Measurements from ENCODE around the gene PTPA. TPM values are rescaled to one million over a fixed set of nuclear protein-coding genes. Genes with fewer than 3 reads are reported as not detected.

Gene PTPA
- total and polyA plus RNA-seq, 10 of the 15 experiments (the other 5 are each of a cell fraction or from before 2014, with no cell fraction given): 1.6 to 111 (median 55.1) TPM

GRCh38 chr9:129084087-129084486 is 27.1 kb upstream of the PTPA start:
- RAD21 ChIA-PET (ENCODE audit: unreplicated experiment): no interaction called here
- Histone ChIP-seq H3K9me3 (replicated peaks; ENCODE audit: control insufficient read depth, insufficient read depth, low read length) (no peaks in the 10 kb centered on the region), H4K20me1 (ENCODE audit: control insufficient read depth, insufficient read depth) (no peaks in the 10 kb centered on the region), H3K9ac (ENCODE audit: control insufficient read depth, insufficient read depth, low read length) (no peak overlapping the region), H3K4me1 (ENCODE audit: control insufficient read depth, insufficient read depth, low read length) (peaks cover 12% of the 10 kb centered on the region), H3K27me3 (replicated peaks in 1 of 2; ENCODE audit: control insufficient read depth in 2 of 2, insufficient read depth in 2 of 2, low read length in 1 of 2) (no peaks in the 10 kb centered on the region), H3K36me3 (ENCODE audit: control insufficient read depth in 2 of 2, insufficient read depth in 2 of 2, low read length in 1 of 2) (peaks cover 0 to 20% of the 10 kb centered on the region in 2 experiments; a peak in 3 of 4 replicates), H3K79me2 (ENCODE audit: control insufficient read depth, insufficient read depth, low read length) (peaks cover 17% of the 10 kb centered on the region), H3K4me3 (no peak overlapping the region), H2AFZ (ENCODE audit: control insufficient read depth, low read depth, low read length) (no peak overlapping the region), H3K4me2 (ENCODE audit: control insufficient read depth, insufficient read depth) (no peak overlapping the region), H3K27ac (ENCODE audit: control insufficient read depth, insufficient read depth) (no peak overlapping the region)
- WGBS (ENCODE audit: insufficient coverage, insufficient replicate concordance, low lambda C conversion rate, missing lambda C conversion rate): 81% methylated on average over 7 of the region's 7 CpGs
- in situ Hi-C loops (cut with MboI) (no loop called here), intact Hi-C loops (cut with micrococcal nuclease; ENCODE audit: unreplicated experiment) (no loop called here)
- no TSS peak for BruUV-seq (replicated peaks)
- FAIRE-seq: no peak
- ATAC-seq: no peak
- CTCF ChIA-PET: no interaction called here
- SMC1A ChIA-PET (ENCODE audit: uncharacterized antibody, unreplicated experiment): no interaction called here
- POLR2A ChIA-PET: no interaction called here
- DNase-seq (ENCODE audit: low read depth, low spot score): no peak
- TF ChIP-seq SMC3 (IDR thresholded peaks at IDR 0.05; ENCODE audit: borderline replicate concordance, low read length) (no peak), SRF (IDR thresholded peaks at IDR 0.05; ENCODE audit: low read depth in 2 of 2, low read length in 2 of 2) (no peak), SMAD5 (IDR thresholded peaks at IDR 0.05; ENCODE audit: low read depth) (no peak), USF2 (IDR thresholded peaks at IDR 0.05; ENCODE audit: borderline replicate concordance, low read depth, low read length) (no peak), SKIL (IDR thresholded peaks at IDR 0.05; ENCODE audit: low read depth, poor library complexity, severe bottlenecking) (no peak), ZBTB40 (IDR thresholded peaks at IDR 0.05; ENCODE audit: borderline replicate concordance) (no peak), CBX5 (IDR thresholded peaks at IDR 0.05; ENCODE audit: low read depth) (no peak), MAX (IDR thresholded peaks at IDR 0.05; ENCODE audit: low read depth, low read length) (no peak), TAF1 (IDR thresholded peaks at IDR 0.05; ENCODE audit: borderline replicate concordance, low read depth, low read length) (no peak), NRF1 (conservative IDR thresholded peaks at IDR 0.05; ENCODE audit: low read depth, low read length) (no peak), E2F8 (IDR thresholded peaks at IDR 0.05; ENCODE audit: low read depth, partially characterized antibody) (no peak), SIN3A (IDR thresholded peaks at IDR 0.05; ENCODE audit: low read depth, low read length) (no peak), RBBP5 (conservative IDR thresholded peaks at IDR 0.05) (no peak), GABPA (IDR thresholded peaks at IDR 0.05; ENCODE audit: low read depth) (no peak)
